Suprapubic skin (tissue), 3 donors: Measurements from ENCODE around the gene GTSE1.

Experiments
- POLR2A ChIP-seq, 2 donors: fragments of 450-650 bp; IDR thresholded peaks; one replicate each; pipeline ENCODE4 v1.6.1; 2017; ENCODE audit warnings: antibody characterized with exemption in 2 of 2, mild to moderate bottlenecking in 2 of 2, moderate library complexity in 2 of 2
- TF ChIP-seq, protein P1 (sequence below), 2 donors: fragments of 200-600 bp in 1 of 2; fragments of 450-650 bp in 1 of 2; sonication (generic) in 1 of 2; IDR thresholded peaks; one replicate each; pipeline ENCODE4 v1.5.1; 2016 to 2019; ENCODE audit warnings: antibody characterized with exemption in 2 of 2, mild to moderate bottlenecking in 1 of 2, moderate library complexity in 1 of 2

DNA sequence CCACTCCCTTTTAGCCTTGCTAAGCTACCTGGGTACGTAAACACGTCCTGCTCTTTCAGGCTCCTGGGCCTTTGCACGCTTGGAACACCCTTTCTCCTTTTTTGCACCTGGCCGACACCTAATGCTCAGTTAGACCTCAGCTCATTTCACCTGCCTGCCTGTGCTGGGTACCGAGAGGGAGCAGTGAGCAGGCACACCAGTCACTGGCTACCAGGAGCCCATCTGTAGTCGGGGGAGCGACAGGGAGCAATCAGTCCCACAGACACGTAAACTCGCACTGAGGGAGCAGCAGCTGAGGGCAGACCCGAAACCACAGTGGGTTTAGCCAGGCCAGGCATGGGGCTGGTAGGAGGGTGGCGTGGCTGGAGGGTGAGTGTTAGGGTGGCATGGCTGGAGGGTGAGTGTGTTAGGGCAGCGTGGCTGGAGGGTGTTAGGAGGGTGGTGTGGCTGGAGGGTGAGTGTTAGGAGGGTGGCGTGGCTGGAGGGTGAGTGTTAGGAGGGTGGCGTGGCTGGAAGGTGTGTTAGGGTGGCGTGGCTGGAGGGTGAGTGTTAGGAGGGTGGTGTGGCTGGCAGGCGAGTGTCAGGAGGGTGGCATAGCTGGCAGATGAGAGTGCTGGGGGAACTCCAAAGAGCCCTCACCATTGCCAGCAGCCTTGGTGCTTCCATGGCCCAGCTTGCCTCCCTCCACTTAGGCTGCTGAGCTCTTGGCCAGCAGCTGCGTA, 6.4 kb upstream of the GTSE1 start:
- TF ChIP-seq POLR2A (IDR thresholded peaks at IDR 0.05): no peak
- TF ChIP-seq, protein P1, sequence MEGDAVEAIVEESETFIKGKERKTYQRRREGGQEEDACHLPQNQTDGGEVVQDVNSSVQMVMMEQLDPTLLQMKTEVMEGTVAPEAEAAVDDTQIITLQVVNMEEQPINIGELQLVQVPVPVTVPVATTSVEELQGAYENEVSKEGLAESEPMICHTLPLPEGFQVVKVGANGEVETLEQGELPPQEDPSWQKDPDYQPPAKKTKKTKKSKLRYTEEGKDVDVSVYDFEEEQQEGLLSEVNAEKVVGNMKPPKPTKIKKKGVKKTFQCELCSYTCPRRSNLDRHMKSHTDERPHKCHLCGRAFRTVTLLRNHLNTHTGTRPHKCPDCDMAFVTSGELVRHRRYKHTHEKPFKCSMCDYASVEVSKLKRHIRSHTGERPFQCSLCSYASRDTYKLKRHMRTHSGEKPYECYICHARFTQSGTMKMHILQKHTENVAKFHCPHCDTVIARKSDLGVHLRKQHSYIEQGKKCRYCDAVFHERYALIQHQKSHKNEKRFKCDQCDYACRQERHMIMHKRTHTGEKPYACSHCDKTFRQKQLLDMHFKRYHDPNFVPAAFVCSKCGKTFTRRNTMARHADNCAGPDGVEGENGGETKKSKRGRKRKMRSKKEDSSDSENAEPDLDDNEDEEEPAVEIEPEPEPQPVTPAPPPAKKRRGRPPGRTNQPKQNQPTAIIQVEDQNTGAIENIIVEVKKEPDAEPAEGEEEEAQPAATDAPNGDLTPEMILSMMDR (IDR thresholded peaks at IDR 0.05): no peak
